Ovary (tissue), 3 donors: ENCODE measurements around the gene MPHOSPH9.

Experiments used
- POLR2A ChIP-seq: fragments of 450-650 bp; IDR thresholded peaks from one replicate; pipeline ENCODE4 v1.6.1; 2017; ENCODE audit warnings: antibody characterized with exemption, mild to moderate bottlenecking, moderate library complexity
- TF ChIP-seq, protein P1 (sequence below), 3 donors: fragments of 450-650 bp in 2 of 3; fragments of 200-600 bp in 1 of 3; IDR thresholded peaks; one replicate each; pipeline versions ENCODE4 v1.5.1 to v1.8.0; 2016 to 2022; ENCODE audit warnings: antibody characterized with exemption in 3 of 3, mild to moderate bottlenecking in 1 of 3
- donor health status: DM: no; HTN: no; CAD: no.

DNA sequence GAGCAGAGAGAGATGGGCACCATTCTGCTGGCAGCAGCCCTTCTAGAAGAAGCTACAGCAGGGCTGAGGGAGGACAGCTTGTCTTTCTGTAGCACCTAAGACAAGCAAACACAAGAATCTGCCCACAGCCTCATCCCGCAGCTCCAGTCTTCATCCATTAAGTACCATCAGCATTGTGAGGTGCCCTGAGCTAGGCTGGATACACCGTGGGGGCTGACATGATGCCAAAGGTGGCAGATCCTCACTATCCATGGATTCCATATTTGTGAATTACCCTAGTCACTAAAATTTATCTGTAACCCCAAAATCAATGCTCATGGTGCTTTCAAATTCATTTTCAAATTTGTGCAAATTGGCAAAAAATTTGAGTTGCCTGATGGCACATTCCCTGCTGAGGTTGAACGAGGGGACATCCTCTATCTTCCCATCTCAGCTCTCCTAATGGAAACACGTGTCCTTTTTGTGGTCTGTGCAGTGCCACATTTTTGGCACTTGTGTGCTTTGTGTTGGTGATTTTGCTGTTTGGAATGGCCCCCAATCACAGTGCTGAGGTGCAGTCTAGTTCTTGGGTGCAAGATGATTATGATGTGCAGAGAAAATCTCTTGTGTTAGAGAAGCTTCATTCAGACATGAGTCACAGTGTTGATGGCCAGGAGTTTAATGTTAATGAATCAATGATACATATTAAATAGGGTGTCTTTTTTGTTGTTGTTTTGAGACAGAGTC, 89.0 kb downstream of the MPHOSPH9 start:
- no peak for TF ChIP-seq POLR2A
- TF ChIP-seq, protein P1, sequence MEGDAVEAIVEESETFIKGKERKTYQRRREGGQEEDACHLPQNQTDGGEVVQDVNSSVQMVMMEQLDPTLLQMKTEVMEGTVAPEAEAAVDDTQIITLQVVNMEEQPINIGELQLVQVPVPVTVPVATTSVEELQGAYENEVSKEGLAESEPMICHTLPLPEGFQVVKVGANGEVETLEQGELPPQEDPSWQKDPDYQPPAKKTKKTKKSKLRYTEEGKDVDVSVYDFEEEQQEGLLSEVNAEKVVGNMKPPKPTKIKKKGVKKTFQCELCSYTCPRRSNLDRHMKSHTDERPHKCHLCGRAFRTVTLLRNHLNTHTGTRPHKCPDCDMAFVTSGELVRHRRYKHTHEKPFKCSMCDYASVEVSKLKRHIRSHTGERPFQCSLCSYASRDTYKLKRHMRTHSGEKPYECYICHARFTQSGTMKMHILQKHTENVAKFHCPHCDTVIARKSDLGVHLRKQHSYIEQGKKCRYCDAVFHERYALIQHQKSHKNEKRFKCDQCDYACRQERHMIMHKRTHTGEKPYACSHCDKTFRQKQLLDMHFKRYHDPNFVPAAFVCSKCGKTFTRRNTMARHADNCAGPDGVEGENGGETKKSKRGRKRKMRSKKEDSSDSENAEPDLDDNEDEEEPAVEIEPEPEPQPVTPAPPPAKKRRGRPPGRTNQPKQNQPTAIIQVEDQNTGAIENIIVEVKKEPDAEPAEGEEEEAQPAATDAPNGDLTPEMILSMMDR (IDR thresholded peaks at IDR 0.05): no peak
